ENCODE data around the gene C2orf74.
"Not testable (repeated sequence)": the region's sequence is repeated elsewhere in the genome, so short reads cannot be mapped to it uniquely, and the experiment has no call there.

The C2orf74 gene

GRCh38 chr2:61161888-61162287 lies at the start of gene C2orf74:
Gene C2orf74, plus strand, starts transcription at chr2:61162188. Its CDS starts 327 bp downstream, at chr2:61162515.
- DNase-seq: no peak

GRCh38 chr2:61114147-61114546 lies 47.8 kb upstream of the C2orf74 start:
- DNase-seq: no peak

- DNase-seq: no peak
Observed at GRCh38 chr2:61116302-61116701, 45.7 kb upstream of the C2orf74 start.

- no peak for DNase-seq
Observed at GRCh38 chr2:61117534-61117933, 44.5 kb upstream of the C2orf74 start.

GRCh38 chr2:61125123-61125710 lies 36.8 kb upstream of the C2orf74 start:
- DNase-seq: no peak

- no peak for DNase-seq
Observed at GRCh38 chr2:61125798-61126197, 36.2 kb upstream of the C2orf74 start.

- DNase-seq: not testable (repeated sequence)
Observed at GRCh38 chr2:61128122-61128521, 33.9 kb upstream of the C2orf74 start.

GRCh38 chr2:61134141-61134540 lies 27.8 kb upstream of the C2orf74 start:
- DNase-seq: no peak

- DNase-seq: peak; percentile 44 to 54
Observed at GRCh38 chr2:61135510-61135909, 26.5 kb upstream of the C2orf74 start.

GRCh38 chr2:61138859-61139258 lies 23.1 kb upstream of the C2orf74 start:
- no peak for DNase-seq

GRCh38 chr2:61141151-61141550 lies 20.8 kb upstream of the C2orf74 start:
- no peak for DNase-seq

- peak; percentile 96 to 100 for DNase-seq
Observed at GRCh38 chr2:61144697-61145268, 17.2 kb upstream of the C2orf74 start.

GRCh38 chr2:61145990-61146389 lies 16.0 kb upstream of the C2orf74 start:
- no peak for DNase-seq

- DNase-seq: not testable (repeated sequence)
Observed at GRCh38 chr2:61148091-61148490, 13.9 kb upstream of the C2orf74 start.

GRCh38 chr2:61149074-61149473 lies 12.9 kb upstream of the C2orf74 start:
- no peak for DNase-seq

- peak in 1 of 2 donors; percentile 17 for DNase-seq
Observed at GRCh38 chr2:61151436-61151835, 10.6 kb upstream of the C2orf74 start.

GRCh38 chr2:61157371-61158003 lies 4.5 kb upstream of the C2orf74 start:
- DNase-seq: no peak

- peak; percentile 58 to 76 for DNase-seq
Observed at GRCh38 chr2:61158356-61158955, 3.5 kb upstream of the C2orf74 start.

GRCh38 chr2:61162721-61163120 lies 733 bp downstream of the C2orf74 start:
- no peak for DNase-seq

- not testable (repeated sequence) for DNase-seq
Observed at GRCh38 chr2:61165082-61165481, 3.1 kb downstream of the C2orf74 start.

GRCh38 chr2:61165946-61166345 lies 4.0 kb downstream of the C2orf74 start:
- DNase-seq: no peak

- DNase-seq: no peak
Observed at GRCh38 chr2:61167579-61167978, 5.6 kb downstream of the C2orf74 start.

- DNase-seq: no peak
Observed at GRCh38 chr2:61172671-61173070, 10.7 kb downstream of the C2orf74 start.

GRCh38 chr2:61173116-61173515 lies 11.1 kb downstream of the C2orf74 start:
- peak; percentile 13 to 21 for DNase-seq
